PC-3 (cell line): Measurements from ENCODE around the gene PVALEF. TPM values are rescaled to one million over a fixed set of nuclear protein-coding genes. Genes with fewer than 3 reads are reported as not detected.

Experiments
- ATAC-seq: fragments of 200-7000 bp; cut with Tn5 transposase; 2 replicates; pipeline ENCODE4 v1.9.1; 2020; ENCODE audit warnings: mild to moderate bottlenecking, moderate library complexity
- BruUV-seq: library from RNA; stranded (reverse); fragments of 400-500 nt; replicated peaks from 2 replicates; lab custom pipeline; 2021; lab: Mats Ljungman, UMichigan
- CTCF ChIA-PET: fragments of 300-600 bp; sonication (Branson Sonifier 250); formaldehyde crosslinking; loops from one replicate; lab custom pipeline; 2022; ENCODE audit warnings: antibody characterized with exemption; lab: Charles Lee
- POLR2A ChIA-PET: fragments of 300-600 bp; sonication (Branson Sonifier 250); formaldehyde crosslinking; loops from one replicate; lab custom pipeline; 2022; ENCODE audit warnings: antibody characterized with exemption; ENCODE audit not compliant: unreplicated experiment; lab: Charles Lee
- DNase-seq: peaks from one replicate; pipeline ENCODE4 v3.0.0-alpha.2; 2015
- H2AFZ ChIP-seq: fragments of 300-600 bp; sonication (generic); 2 replicates; pipeline ENCODE4 v1.6.0; 2016; ENCODE audit warnings: antibody characterized with exemption, low read length
- H3F3A ChIP-seq: fragments of 300-600 bp; sonication (generic); one replicate; pipeline ENCODE4 v1.6.0; 2017; ENCODE audit warnings: antibody characterized with exemption, low read length, control low read depth, mild to moderate bottlenecking; ENCODE audit not compliant: unreplicated experiment
- H3K27ac ChIP-seq: fragments of 300-600 bp; sonication (generic); 2 replicates; pipeline ENCODE4 v1.5.1; 2016; ENCODE audit warnings: mild to moderate bottlenecking, low read length
- H3K27me3 ChIP-seq: fragments of 300-600 bp; sonication (generic); 2 replicates; pipeline ENCODE4 v1.6.1; 2016; ENCODE audit warnings: low read length, mixed read lengths
- H3K36me3 ChIP-seq: fragments of 300-600 bp; sonication (generic); 2 replicates; pipeline ENCODE4 v1.6.1; 2016; ENCODE audit warnings: low read depth, mixed run types, low read length, mixed read lengths
- H3K4me1 ChIP-seq: fragments of 300-600 bp; sonication (generic); 2 replicates; pipeline ENCODE4 v1.5.1; 2016; ENCODE audit warnings: low read length; ENCODE audit not compliant: insufficient read depth
- H3K4me2 ChIP-seq: fragments of 300-600 bp; sonication (generic); 2 replicates; pipeline ENCODE4 v1.6.0; 2016; ENCODE audit warnings: low read length
- H3K4me3 ChIP-seq: fragments of 300-600 bp; sonication (generic); 2 replicates; pipeline ENCODE4 v1.5.1; 2016; ENCODE audit warnings: mild to moderate bottlenecking, low read length, mixed read lengths
- H3K79me2 ChIP-seq: fragments of 300-600 bp; sonication (generic); 2 replicates; pipeline ENCODE4 v1.6.1; 2017; ENCODE audit warnings: low read length, mixed read lengths
- H3K9ac ChIP-seq: fragments of 300-600 bp; sonication (generic); 2 replicates; pipeline ENCODE4 v1.6.0; 2016; ENCODE audit warnings: mild to moderate bottlenecking, low read length
- H3K9me2 ChIP-seq: fragments of 300-600 bp; sonication (generic); replicated peaks from 2 replicates; pipeline ENCODE4 v1.6.1; 2016; ENCODE audit warnings: mixed run types, low read length, mixed read lengths
- H3K9me3 ChIP-seq: fragments of 300-600 bp; sonication (generic); 2 replicates; pipeline ENCODE4 v1.6.1; 2016; ENCODE audit warnings: low read length, mixed read lengths
- H4K20me1 ChIP-seq: fragments of 300-600 bp; sonication (generic); 2 replicates; pipeline ENCODE4 v1.6.1; 2016; ENCODE audit warnings: low read length, mixed read lengths
- CTCF ChIP-seq: fragments of 300-600 bp; sonication (generic); conservative IDR thresholded peaks from 2 replicates; pipeline ENCODE4 v1.5.1; 2017; ENCODE audit warnings: antibody characterized with exemption, low read depth, mild to moderate bottlenecking, low read length
- EZH2 ChIP-seq: fragments of 300-600 bp; sonication (generic); IDR thresholded peaks from one replicate; pipeline ENCODE4 v1.6.1; 2017; ENCODE audit warnings: antibody characterized with exemption, mild to moderate bottlenecking, low read length; ENCODE audit not compliant: unreplicated experiment
- EZH2phosphoT487 ChIP-seq: fragments of 300-600 bp; sonication (generic); IDR thresholded peaks from 2 replicates; pipeline ENCODE4 v1.6.1; 2018; ENCODE audit warnings: mild to moderate bottlenecking, antibody characterized with exemption, low read length, borderline replicate concordance
- intact Hi-C: fragments of 100-400 bp; cut with micrococcal nuclease; formaldehyde crosslinking; loops from 2 replicates; pipeline ENCODE4 v1.9.0; 2023
- total RNA-seq: library from RNA; depleted of rRNA; stranded (reverse); fragments of >200 nt; gene quantifications from 2 replicates; pipeline ENCODE4 v1.2.3, GENCODE V29; 2014

PVALEF gene
- total RNA-seq, 1 experiment from 2014 or later = not detected

GRCh38 chr17:81212365-81212764, 47.1 kb downstream of the PVALEF start:
- Histone ChIP-seq H3F3A (no peaks in the 10 kb centered on the region), H3K4me2 (no peak overlapping the region), H4K20me1 (no peaks in the 10 kb centered on the region), H3K9me2 (no peaks in the 10 kb centered on the region), H3K4me1 (no peaks in the 10 kb centered on the region), H3K27ac (no peak overlapping the region), H3K9ac (no peak overlapping the region), H3K9me3 (no peaks in the 10 kb centered on the region), H3K4me3 (no peak overlapping the region), H3K36me3 (no peaks in the 10 kb centered on the region), H2AFZ (no peak overlapping the region), H3K79me2 (no peaks in the 10 kb centered on the region), H3K27me3 (no peaks in the 10 kb centered on the region)
- no peak for DNase-seq
- no peak for TF ChIP-seq EZH2phosphoT487
- ChIA-PET CTCF (no interaction called here), POLR2A (no interaction called here)
- no peak for ATAC-seq
- no TSS peak for BruUV-seq
- intact Hi-C loops = no loop called here

- Histone ChIP-seq H3K4me3 (no peak overlapping the region), H3K9me3 (no peaks in the 10 kb centered on the region), H3K9ac (no peak overlapping the region), H3K4me1 (no peaks in the 10 kb centered on the region), H3K27me3 (no peaks in the 10 kb centered on the region), H3K36me3 (no peaks in the 10 kb centered on the region), H3K79me2 (no peaks in the 10 kb centered on the region), H2AFZ (no peak overlapping the region), H3K4me2 (no peak overlapping the region), H4K20me1 (no peaks in the 10 kb centered on the region), H3K27ac (no peak overlapping the region), H3K9me2 (no peaks in the 10 kb centered on the region), H3F3A (no peaks in the 10 kb centered on the region)
- no TSS peak for BruUV-seq
- intact Hi-C loops = no loop called here
- DNase-seq = no peak
- TF ChIP-seq EZH2 (no peak), EZH2phosphoT487 (no peak), CTCF (no peak)
- ATAC-seq = no peak
- ChIA-PET POLR2A (no interaction called here), CTCF (no interaction called here)
These were observed 48.7 kb downstream of the PVALEF start for GRCh38 chr17:81213978-81214377.

- no peak for ATAC-seq
- POLR2A ChIA-PET = no interaction called here
- H3K4me2 ChIP-seq = no peak overlapping the region
- no peak overlapping the region for H3K9ac ChIP-seq
- H3K27me3 ChIP-seq = no peaks in the 10 kb centered on the region
- no peaks in the 10 kb centered on the region for H4K20me1 ChIP-seq
- H3K36me3 ChIP-seq = no peaks in the 10 kb centered on the region
- DNase-seq = no peak
- peaks cover 10% of the 10 kb centered on the region; the same call in 1 of the 2 replicates for H3K4me1 ChIP-seq
- H2AFZ ChIP-seq = no peak overlapping the region
- no peak overlapping the region for H3K4me3 ChIP-seq
- no peak overlapping the region for H3K27ac ChIP-seq
- TF ChIP-seq EZH2phosphoT487 = no peak
- no peak for TF ChIP-seq CTCF
- TF ChIP-seq EZH2 = no peak
- peaks cover 17% of the 10 kb centered on the region for H3K79me2 ChIP-seq
- intact Hi-C loops = no loop called here
- CTCF ChIA-PET = no interaction called here
- H3F3A ChIP-seq = no peaks in the 10 kb centered on the region
- H3K9me2 ChIP-seq = no peaks in the 10 kb centered on the region
- no TSS peak for BruUV-seq
- no peaks in the 10 kb centered on the region for H3K9me3 ChIP-seq
These were observed 52.2 kb downstream of the PVALEF start for GRCh38 chr17:81217491-81217890.
